ENCODE data around the gene STAT6.

DNA sequence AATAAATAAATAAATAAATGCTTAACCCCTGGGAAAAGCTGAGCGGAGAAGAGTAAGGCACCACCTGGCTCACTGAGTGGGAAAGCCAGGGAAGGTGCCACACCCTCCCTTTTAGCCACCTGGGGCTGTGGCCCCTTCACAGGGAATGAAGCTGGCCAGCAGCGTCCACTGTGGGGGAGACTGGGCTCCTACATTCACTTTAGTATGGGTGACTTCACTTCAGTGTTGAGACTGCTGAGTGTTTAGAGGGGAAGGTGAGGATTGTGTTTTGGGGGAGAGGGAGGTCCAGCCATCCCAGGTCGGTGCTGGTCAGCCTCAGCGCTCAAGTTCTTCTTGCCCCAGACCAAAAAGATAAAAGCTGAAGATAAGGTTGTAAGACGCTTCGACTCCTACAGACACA lies 20.7 kb downstream of the STAT6 start:
- TF ChIP-seq, protein P1, sequence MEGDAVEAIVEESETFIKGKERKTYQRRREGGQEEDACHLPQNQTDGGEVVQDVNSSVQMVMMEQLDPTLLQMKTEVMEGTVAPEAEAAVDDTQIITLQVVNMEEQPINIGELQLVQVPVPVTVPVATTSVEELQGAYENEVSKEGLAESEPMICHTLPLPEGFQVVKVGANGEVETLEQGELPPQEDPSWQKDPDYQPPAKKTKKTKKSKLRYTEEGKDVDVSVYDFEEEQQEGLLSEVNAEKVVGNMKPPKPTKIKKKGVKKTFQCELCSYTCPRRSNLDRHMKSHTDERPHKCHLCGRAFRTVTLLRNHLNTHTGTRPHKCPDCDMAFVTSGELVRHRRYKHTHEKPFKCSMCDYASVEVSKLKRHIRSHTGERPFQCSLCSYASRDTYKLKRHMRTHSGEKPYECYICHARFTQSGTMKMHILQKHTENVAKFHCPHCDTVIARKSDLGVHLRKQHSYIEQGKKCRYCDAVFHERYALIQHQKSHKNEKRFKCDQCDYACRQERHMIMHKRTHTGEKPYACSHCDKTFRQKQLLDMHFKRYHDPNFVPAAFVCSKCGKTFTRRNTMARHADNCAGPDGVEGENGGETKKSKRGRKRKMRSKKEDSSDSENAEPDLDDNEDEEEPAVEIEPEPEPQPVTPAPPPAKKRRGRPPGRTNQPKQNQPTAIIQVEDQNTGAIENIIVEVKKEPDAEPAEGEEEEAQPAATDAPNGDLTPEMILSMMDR (IDR thresholded peaks at IDR 0.05; ENCODE audit: low read depth, low read length, poor library complexity, severe bottlenecking), result no peak
- TF ChIP-seq EZH2phosphoT487 (IDR thresholded peaks at IDR 0.05; ENCODE audit: borderline replicate concordance, low read length), result no peak

All from DOHH2 (cell line).